HG03432 (cell line): Measurements from ENCODE around the gene MPND.
A peak's percentile ranks its signal among the peaks of the same experiment; 100 is the strongest.

Experiments used
- ATAC-seq: cut with Tn5 transposase; IDR thresholded peaks from one replicate; pipeline ENCODE4 v1.9.1; 2021; ENCODE audit warnings: mild to moderate bottlenecking, moderate library complexity; ENCODE audit not compliant: unreplicated experiment

MPND gene

DNA sequence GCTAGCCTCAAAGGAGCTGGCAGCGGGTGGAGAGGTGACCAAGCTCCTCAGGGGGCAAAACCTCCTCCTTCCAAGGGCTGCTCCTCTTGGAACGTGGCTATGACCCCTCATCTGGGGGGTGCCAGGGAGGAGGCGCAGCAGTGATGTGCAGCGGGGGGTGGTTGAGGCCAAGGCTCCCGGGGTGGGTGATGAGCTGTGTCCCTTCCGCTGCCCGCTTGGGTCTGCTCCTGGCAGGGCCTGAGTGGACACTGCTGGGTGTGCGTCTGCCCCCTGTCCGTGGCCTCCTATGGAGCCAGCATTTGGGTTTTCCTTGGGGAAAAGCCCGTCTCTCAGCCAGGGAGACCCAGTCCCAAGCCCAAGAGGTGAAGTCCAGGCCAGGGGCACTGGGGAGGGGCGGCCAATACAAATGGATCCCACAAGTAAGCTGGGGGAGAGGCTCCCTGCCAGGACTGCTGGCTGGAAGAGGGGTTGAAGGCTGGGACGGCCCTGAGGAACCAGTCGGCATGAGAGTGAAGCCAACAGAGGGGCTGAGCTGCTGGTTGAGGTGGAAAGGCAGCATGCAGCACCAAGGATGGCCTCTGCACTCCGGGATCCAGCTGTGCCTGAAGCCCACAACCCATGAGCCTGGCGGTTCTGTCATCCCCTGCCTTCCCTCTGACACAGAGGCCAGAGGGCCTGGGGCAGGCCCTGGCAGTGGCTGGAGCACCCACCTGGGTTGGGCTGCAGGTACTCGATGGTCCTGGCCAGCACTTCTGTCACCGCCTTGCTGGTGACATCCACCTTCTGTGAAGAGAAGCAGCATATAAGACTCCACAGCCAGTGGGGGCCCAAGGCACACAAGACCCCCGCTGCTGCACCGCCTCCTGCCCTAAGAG is 22.7 kb downstream of the MPND start:
- ATAC-seq: no peak

DNA sequence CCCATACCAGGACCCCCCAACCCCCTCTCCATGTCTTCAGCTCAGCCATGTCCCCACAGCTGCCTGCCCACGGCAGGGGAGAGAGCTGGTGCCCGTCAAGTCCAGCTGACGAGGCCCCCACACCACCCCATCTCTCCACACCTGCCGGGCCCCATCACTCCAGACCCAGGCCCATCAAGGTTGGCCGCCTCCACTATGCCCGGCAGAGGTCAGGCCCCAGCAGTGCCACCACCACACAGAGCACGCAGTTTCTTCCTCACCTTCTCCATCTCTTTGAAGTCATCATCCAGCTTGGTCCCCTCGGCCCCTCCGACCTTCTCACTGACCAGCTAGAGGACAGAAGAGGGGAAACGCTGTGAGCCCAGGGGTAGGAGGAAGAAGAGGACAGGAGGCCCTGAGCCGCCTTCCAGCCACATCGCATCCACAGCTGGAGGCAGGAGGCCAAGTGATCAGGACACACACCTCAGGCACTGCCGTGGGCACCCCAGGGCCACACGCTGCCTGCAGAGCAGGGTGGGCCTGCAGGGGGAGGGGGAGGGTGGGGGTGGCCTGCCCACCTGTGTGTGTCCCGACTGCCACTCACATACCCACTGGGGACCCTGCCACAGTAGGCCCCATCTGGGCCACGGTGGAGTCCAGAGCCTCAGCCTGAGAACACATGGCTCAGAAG is 23.4 kb downstream of the MPND start:
- ATAC-seq: no peak

DNA sequence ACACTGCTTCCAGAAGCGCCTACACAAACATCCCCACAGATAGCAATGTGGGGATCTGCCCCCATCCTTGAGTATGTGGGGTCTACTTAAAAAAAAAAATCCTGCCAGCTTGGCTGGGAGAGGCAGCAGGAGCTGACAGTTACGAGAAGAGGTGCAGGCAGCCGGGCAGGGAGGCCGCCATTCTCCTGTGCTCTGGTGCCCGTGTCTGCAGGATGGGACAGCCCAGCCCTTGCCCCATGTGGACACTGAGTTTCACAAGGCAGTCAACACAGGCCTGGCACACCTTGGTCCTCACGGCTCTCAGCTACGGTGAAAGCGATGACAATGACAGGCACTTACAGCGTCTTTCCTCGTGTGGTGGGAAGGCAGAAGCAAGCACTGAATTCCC is 24.0 kb downstream of the MPND start:
- ATAC-seq: no peak

DNA sequence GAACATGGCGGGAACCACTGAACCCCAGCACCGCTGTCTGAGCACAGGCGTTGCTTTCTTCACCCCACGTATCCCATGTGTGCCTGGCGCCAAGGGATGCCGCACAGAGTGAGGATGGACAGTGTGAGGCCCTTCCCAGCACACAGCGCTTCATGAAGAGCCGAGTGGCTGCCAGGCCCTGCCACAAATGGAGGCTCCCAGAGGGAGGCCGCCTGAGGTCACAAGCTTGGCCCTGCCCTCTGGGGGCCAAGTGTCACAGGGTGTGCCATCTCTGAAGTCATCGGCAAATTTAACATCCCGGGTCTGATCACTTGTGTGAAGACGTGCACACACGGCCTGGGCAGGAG is 24.4 kb downstream of the MPND start:
- no peak for ATAC-seq

DNA sequence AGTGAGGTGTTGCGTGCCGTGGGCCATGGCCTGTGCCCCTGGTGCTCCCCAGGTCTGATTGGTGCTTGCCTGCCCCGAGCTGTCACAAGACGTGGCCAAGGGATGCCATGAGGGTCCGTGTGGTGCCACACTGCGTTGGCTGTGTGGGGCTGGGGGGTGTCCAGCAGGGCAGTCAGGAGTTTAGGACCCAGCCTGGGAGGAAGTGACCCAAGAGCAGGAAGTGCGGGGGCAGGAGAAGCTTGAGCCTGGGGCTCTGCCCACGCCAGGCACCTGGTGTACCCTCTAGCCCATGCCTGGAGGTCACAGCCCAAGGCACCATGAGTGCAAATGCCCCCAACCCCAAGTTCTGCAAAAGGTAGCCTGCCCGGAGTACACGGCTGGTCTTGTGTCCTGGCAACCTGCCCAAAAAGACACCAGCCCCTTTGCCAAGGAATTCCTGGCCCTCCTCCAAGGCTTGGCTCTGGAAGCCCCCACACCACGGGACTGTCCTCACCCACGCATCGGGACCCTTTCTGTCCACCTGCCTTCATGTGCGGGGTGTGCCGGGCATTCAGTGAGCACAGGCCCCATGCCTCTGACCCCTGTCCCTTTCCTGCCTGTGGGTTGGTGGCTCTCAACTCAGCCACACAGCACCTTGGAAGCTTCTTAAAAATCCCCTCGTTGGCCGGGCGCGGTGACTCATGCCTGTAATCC is 24.9 kb downstream of the MPND start:
- ATAC-seq: no peak

DNA sequence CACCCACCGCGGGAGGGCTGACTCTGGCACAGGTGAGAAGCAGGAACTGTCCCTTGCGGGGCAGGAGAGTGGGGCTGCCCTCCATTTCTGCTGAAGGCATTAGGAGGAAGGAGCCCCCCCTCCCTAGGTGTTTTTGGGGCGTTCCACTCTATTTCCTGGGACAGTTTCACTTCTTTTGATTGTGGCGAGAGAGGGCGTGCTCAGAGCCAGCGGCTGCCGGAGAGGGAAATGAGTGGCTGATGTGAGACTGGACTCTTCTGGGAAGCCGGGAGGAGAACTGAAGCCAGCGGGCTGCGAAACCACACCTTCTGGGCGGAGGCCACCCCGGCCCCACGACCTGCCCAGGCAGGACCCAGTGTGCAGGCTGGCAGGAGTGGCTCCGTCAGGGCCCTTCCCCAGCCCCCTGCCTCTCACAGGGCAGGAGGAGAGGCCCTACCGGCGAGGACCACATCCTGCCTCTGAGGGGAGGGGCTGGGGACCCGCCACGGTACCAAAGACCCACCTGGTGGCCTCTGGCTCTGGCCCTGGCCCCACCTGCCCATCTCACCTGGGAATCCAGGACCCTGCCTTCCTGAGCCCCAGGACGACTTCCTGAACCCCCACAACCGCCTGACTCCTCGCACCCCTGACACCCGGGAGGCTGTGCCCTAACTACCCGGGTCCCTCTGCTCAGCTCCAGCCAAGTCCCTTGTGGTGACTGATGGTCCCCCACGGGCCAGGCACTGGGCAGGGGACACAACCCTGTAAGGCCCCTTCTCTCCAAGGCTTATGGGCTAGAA is 25.9 kb downstream of the MPND start:
- peak; percentile 52 for ATAC-seq

DNA sequence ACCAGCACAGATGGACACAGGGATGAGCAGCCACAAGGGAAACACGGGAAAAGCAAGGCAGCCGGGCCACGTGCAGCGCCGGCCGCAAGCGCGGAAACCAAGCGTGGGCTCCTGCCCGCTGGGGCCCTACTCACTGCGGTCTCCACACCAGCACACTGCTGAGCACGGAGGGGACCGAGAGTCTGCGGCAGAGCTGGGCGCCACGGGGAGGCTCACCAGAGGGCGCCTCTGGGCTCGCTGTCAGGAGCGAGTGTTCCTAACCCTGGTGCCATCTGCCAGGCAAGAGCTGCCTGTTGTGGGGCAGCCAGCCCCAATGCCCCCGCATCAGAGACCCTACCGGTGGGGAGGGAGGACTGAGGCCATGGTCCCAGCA is 26.5 kb downstream of the MPND start:
- peak; percentile 50 for ATAC-seq

DNA sequence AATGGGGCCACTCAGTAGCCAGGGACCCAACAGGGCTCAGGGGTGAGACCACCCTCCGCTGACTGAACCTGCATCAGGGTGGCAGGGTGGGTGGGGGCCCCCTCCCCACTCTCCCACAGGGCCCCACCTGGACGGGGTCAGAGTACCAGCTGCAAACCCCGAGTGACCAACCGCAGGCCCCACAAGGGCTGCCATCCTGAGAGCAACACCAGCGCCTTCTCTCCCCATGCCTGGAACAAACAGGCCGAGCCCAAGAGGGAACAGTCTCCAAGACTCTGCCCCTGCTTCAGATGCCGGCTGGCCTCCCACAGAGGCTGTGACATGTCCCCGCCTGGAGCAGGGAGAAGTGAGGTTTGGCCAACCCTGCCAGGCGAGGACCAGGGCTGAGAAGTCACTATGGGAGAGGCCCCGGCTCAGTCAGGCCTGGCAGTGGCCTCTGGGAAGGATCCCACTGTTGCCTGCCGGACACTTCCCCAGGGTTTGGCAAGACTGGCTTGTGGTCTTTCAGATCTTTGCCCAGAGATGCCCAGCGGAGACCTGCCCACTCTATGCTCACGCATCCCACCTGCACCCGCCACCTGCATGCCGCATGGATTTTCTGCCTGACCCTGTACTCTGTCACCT is 27.2 kb downstream of the MPND start:
- ATAC-seq: no peak

DNA sequence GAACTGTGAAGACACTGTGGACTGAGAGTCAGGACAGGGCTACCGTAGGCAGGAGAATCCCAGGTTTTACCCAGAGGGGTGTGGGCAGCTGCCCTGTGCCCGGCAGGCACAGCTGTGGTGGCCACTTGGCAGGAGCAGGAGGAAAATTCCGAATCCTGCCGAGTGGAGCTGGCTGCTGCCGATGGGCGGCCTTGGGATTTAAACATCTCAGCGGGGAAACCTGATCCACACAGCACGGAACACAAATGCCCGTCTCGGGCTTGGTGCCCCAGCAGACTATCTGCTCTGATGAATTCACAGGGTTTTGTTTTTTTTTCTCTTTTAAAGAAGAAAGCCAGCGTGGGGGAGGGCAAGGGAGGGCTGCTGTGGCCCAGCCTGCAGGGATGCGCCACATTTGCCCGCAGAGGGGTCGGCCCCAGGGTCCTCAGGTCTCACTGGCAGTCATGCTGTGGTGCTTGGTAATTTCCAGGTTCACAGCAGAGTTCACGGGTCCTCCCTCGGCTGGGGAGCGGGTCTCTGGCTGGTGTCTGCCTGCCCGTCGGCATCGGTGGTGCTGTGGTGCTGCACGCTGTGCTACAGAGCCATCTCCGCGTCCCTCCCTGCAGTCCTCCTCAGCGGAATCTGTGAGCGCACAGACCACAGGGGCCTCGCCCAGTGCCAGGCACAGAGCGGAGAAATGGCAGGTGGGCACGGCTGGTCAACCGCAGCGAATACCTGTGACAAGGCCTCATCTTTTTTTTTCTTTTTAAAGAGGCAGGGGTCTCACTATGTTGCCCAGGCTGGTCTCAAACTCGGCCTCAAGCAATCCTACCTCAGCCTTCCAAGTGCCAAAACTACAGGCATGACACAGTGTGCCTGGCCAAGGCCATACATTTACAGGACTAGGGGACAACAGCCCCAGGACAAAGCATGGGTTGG is 28.1 kb downstream of the MPND start:
- no peak for ATAC-seq

DNA sequence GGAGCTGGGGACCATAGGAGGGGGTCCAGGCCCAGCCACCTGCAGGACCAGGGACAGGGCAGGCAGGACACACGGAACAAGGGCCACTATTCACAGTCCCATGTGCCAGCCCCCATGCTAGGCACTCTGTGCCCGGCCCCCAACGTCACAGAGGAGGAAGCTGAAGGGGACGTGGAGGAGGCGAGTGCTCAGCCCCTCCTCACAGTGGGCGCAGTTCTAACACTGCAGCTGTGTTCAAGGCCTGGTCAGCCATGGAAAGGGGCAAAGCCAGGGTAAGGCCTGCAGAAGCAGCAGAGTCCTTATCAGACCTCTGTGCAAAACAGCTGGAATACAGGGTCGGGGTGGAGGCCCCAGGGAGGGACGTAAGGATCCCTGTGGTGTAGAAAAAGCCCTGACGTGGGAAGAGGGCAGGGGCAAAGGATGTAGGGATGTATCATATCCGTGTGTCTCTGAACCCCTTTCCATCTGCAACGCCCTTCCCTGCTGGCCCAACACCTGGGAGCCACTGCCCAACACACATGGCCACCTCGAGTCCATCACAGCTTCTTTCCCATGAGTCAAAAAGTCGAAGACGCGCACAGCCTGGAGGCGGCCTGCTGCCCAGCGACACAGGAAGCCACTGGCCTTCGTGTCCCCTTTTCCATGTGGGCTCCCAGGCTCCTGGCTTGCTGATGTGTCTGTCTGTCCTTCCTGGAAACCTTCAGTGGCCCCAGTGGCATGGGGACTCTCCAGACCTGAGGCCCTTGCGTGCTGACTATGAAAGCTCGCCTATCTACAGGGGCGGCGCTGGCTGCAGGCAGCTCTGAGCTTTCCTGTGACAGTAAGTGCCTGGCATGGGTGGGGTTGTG is 29.0 kb downstream of the MPND start:
- no peak for ATAC-seq

DNA sequence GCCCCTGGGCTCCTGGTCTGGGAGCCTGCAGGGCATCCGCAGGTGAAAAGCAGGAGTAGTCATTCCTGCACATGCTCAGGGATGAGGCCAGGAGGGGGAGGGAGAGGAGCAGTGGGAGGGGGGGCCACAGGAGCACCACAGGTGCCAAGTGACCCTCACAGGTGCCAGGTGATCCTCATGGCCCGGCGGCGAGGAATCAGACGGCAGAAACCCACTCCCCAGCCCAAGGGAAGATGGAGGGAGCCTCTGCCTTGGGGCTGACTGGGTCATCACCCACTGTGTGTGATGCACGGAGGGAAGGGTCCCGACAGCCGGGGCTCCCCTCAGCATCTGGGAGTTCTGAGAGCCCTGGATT is 29.6 kb downstream of the MPND start:
- ATAC-seq: no peak

DNA sequence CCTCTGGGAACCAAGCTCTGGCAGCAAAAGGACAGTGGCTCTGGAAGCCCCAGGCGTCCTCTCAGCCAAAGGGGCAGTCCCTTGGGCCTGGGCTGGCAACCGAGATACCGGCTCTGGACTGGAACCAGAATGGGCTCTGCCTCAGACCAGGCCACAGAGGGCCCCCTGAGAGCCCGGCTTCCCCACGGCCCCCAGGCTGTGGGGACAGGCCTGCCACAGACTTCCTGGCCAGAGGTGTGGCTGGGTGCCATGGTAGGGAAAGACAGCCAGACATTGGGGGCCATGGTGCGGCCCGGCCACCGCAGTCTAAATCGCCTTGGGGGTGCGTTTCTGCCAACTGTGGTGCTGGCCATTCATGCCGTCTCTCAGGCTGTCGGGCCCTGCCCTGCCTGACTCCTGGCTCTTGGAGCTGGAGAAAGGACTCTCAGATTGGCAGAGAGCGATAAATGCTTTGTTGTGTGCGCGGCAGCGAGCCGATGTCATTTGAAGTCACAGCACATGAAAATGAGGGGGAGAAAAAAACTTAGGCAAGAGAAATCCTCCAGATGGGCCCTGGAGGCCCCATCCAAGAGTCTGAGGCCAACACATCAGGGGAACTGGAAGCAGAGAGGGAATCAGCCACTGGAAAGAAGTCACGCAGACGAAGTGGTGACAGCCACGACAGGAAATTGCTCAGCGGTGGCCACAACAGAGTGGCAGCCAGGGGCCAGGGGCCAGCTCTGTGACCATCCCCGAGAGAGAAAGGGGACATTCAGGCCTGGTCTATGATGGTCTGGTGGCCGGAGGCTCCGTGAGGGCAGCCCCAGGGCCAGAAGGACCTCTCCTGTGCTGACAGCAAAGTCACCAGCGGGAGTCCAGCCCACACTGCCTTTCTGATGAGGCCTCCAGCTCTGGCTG is 30.5 kb downstream of the MPND start:
- ATAC-seq: no peak

DNA sequence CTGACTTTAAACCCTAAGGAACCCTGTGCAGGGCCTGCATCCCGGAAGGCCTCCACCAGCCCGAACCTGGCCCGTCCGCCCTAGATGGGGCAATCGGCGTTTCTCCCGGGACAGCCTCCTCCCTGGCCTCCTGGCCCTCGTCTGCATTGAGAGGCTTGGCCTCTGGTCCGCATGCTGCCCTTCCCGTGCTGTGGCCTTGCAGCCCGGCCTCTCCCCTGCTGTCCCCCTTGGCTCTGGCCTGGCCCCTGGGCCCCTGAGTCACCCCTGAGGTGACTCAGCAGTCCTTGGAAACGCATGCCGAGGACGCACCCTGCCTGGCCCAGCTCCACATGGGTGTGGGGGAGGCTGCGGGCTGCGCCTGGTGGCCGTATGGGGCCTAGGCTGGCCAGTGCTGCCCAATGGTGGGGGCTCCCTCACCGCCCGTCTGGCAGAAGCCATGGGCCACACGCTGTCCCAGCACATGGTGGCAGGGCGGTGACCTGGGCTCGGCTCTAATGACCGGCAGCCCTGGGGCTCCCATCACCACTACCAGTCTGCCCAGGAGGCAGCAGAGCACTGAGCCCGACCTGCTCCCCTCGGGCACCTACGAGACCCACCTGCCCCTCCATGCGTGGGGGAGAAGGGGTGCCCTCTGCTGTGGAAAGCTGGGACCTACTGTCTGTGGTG is 31.3 kb downstream of the MPND start:
- no peak for ATAC-seq

DNA sequence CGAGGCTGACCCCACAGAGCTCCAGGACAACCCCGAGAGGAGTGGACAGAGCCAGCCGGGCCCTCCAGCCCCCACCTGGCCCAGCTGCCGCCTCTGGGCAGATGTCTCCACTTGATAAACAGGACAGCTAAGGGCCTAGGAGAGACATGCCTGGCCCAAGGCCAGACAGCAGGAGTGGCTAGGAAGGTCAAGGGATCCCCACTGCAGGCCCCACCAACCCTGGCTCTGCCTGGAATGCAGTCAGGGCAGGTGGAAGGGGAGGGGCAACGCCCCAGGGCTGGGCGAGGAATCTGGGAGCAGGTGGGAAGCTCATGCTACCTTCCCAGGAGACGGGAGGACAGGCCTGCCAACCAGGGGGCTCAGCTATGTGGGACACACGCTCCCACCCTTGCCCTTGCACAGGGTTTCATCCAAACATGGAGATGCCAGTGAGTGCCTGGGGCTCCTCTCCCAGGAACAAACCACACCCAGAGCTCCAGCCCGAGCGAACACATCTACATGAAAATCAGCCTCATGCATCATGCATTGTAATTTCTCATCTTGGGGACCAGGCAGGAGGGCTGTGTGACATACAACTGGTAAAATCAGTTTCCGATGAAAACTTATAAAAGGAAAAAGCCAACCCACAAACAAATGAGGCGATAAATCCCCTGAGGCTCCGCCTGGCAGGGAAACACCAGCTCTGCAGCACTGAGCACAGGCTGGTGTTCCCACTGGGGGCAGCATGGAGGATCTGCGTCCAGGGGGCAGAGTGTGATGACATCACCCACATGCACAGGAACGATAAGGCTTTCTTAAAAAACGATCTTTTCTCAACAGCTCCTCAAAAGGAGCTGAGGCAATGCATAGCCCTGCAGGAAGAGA is 32.0 kb downstream of the MPND start:
- ATAC-seq: no peak

DNA sequence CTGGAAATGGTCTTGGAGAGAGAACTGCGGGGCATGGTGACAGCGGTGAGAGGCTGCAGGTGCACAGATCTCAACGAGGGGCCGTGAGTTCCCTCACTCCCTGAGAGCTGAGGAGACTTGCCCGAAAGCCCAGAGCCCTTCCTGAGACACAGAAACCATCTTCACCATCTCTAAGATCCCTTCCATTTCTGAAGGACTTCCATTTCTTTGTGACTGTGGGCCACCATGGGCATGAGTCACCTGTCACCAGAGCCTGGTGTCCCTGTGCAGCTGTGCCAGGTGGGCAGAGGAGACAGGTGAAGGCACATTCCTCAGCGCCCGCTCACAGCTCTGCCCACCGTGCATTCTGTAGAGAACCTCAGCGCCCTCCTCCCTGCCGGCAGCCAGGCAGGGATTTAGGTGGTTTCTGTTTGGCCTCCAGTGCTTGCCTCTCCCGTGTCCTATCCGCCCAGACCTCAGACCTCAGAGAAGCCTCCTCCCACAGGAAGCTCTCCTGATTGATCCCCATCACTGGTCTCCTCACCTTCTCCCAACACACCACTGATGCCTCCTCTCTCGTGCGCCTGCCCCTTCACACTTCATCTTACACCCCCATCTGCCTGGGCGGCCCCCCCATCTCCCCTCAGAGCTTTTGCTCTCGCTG is 32.8 kb downstream of the MPND start:
- no peak for ATAC-seq

DNA sequence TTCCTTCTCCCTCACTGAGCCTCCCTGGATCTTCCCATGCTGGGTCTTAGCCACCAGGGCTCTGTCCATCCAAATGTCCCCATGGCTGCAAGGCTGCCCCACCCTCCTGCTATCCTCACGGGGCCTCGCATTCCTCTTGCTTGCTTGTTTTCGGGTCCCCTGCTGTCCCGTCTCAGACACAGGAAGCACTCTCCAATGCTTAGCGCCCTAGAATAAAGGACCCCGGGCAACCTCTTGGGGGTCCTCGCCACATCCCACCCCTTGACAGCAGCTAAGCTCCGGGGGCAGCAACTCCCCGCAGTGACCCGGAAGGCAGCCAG is 33.3 kb downstream of the MPND start:
- ATAC-seq: no peak
